Left ventricle myocardium inferior (tissue), 1 donor: ENCODE results near the gene PPP1R9A. TPM values are rescaled to one million over a fixed set of nuclear protein-coding genes. Genes with fewer than 3 reads are reported as not detected.

Experiments
- DNase-seq: peaks from one replicate; pipeline ENCODE4 v3.0.0-alpha.2; 2020
- H3K27ac ChIP-seq: fragments of 200-600 bp; replicated peaks from 2 replicates; pipeline ENCODE4 v1.8.0; 2021
- H3K27me3 ChIP-seq: fragments of 200-600 bp; 2 replicates; pipeline ENCODE4 v1.8.0; 2021; ENCODE audit warnings: low read depth
- H3K36me3 ChIP-seq: fragments of 200-600 bp; 2 replicates; pipeline ENCODE4 v1.8.0; 2021
- H3K4me1 ChIP-seq: fragments of 200-600 bp; 2 replicates; pipeline ENCODE4 v1.8.0; 2021
- H3K4me3 ChIP-seq: fragments of 200-600 bp; 2 replicates; pipeline ENCODE4 v1.8.0; 2021; ENCODE audit warnings: mild to moderate bottlenecking, moderate library complexity
- H3K9me3 ChIP-seq: fragments of 200-600 bp; replicated peaks from 2 replicates; pipeline ENCODE4 v1.8.0; 2021
- CTCF ChIP-seq: fragments of 200-600 bp; IDR thresholded peaks from 2 replicates; pipeline ENCODE4 v1.8.0; 2021; ENCODE audit warnings: antibody characterized with exemption, mild to moderate bottlenecking, borderline replicate concordance
- intact Hi-C: fragments of 100-400 bp; cut with micrococcal nuclease; formaldehyde crosslinking; loops from one replicate; pipeline ENCODE4 v1.11.0; 2022
- total RNA-seq: library from RNA; stranded (reverse); fragmentation: NEBNext Ultra II Directional; extraction: Animal tissue kit (Norgen Biotek cat#: 25700); gene quantifications from one replicate; pipeline ENCODE4 v1.2.1, GENCODE V29; 2021
- donor health status: DM: no; HTN: yes; CAD: no; lungs with severe emphysema.

Gene PPP1R9A
- total RNA-seq, 1 donor from 2014 or later: 27.6 TPM

GRCh38 chr7:95295397-95295796, 388.0 kb downstream of the PPP1R9A start:
- TF ChIP-seq CTCF: no peak
- no peak overlapping the region for H3K27ac ChIP-seq
- H3K9me3 ChIP-seq: no peaks in the 10 kb centered on the region
- intact Hi-C loops: no loop called here
- H3K36me3 ChIP-seq: no peaks in the 10 kb centered on the region
- no peak overlapping the region for H3K4me3 ChIP-seq
- DNase-seq: no peak
- no peaks in the 10 kb centered on the region for H3K27me3 ChIP-seq
- no peaks in the 10 kb centered on the region for H3K4me1 ChIP-seq

- H3K36me3 ChIP-seq: no peaks in the 10 kb centered on the region
Observed at GRCh38 chr7:95296456-95296855, 389.1 kb downstream of the PPP1R9A start.

GRCh38 chr7:95297041-95297440, 389.6 kb downstream of the PPP1R9A start:
- Histone ChIP-seq H3K27me3 (no peaks in the 10 kb centered on the region), H3K36me3 (no peaks in the 10 kb centered on the region), H3K4me3 (no peak overlapping the region), H3K27ac (no peak overlapping the region), H3K4me1 (no peaks in the 10 kb centered on the region), H3K9me3 (no peaks in the 10 kb centered on the region)
- TF ChIP-seq CTCF: no peak
- intact Hi-C loops: no loop called here
- DNase-seq: no peak

More at GRCh38 chr7:95296456-95296855, 389.1 kb downstream of the PPP1R9A start:
- H3K4me3 ChIP-seq: no peak overlapping the region
- intact Hi-C loops: no loop called here
- H3K9me3 ChIP-seq: no peaks in the 10 kb centered on the region
- no peak overlapping the region for H3K27ac ChIP-seq
- no peaks in the 10 kb centered on the region for H3K27me3 ChIP-seq
- TF ChIP-seq CTCF: no peak
- DNase-seq: no peak
- no peaks in the 10 kb centered on the region for H3K4me1 ChIP-seq

GRCh38 chr7:95298091-95298490, 390.7 kb downstream of the PPP1R9A start:
- intact Hi-C loops: no loop called here
- Histone ChIP-seq H3K36me3 (no peaks in the 10 kb centered on the region), H3K4me1 (no peaks in the 10 kb centered on the region), H3K9me3 (no peaks in the 10 kb centered on the region), H3K27ac (no peak overlapping the region), H3K4me3 (no peak overlapping the region), H3K27me3 (no peaks in the 10 kb centered on the region)
- no peak for DNase-seq
- no peak for TF ChIP-seq CTCF

GRCh38 chr7:95303013-95303905, 395.9 kb downstream of the PPP1R9A start:
- Histone ChIP-seq H3K4me1 (no peaks in the 10 kb centered on the region), H3K27ac (no peak overlapping the region), H3K4me3 (no peak overlapping the region), H3K36me3 (no peaks in the 10 kb centered on the region), H3K9me3 (no peaks in the 10 kb centered on the region), H3K27me3 (no peaks in the 10 kb centered on the region)
- intact Hi-C loops: no loop called here
- no peak for TF ChIP-seq CTCF
- DNase-seq: no peak
